ENCODE results near the gene ZNG1F.
A peak's percentile ranks its signal among the peaks of the same experiment; 100 is the strongest.
"Not testable (repeated sequence)": the region's sequence is repeated elsewhere in the genome, so short reads cannot be mapped to it uniquely, and the experiment has no call there.

The ZNG1F gene

DNA sequence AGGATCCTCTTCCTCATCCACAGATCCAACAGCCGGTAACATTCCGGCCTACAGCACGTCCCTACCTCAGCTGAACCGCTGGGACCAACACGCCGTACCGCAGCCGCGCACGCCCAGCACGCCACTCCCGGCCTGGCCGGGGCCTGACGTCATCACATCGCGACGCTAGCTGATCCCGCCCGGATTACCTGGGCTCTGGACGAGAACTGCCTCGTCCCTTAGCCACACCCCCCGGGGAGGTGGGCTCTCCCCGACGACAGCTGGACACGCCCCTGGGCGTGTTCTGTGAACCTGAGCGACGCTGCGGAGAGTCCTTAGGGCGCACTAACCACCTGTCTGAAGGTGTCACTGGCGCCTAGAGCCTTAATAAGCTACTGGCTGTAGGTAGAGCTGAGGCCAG, at the start of gene ZNG1F:
Gene ZNG1F (minus strand): TSS at position 101 of the 400 bp plus-strand sequence. CDS start 59 bp downstream, at position 42.
- TF ChIP-seq, protein P1, sequence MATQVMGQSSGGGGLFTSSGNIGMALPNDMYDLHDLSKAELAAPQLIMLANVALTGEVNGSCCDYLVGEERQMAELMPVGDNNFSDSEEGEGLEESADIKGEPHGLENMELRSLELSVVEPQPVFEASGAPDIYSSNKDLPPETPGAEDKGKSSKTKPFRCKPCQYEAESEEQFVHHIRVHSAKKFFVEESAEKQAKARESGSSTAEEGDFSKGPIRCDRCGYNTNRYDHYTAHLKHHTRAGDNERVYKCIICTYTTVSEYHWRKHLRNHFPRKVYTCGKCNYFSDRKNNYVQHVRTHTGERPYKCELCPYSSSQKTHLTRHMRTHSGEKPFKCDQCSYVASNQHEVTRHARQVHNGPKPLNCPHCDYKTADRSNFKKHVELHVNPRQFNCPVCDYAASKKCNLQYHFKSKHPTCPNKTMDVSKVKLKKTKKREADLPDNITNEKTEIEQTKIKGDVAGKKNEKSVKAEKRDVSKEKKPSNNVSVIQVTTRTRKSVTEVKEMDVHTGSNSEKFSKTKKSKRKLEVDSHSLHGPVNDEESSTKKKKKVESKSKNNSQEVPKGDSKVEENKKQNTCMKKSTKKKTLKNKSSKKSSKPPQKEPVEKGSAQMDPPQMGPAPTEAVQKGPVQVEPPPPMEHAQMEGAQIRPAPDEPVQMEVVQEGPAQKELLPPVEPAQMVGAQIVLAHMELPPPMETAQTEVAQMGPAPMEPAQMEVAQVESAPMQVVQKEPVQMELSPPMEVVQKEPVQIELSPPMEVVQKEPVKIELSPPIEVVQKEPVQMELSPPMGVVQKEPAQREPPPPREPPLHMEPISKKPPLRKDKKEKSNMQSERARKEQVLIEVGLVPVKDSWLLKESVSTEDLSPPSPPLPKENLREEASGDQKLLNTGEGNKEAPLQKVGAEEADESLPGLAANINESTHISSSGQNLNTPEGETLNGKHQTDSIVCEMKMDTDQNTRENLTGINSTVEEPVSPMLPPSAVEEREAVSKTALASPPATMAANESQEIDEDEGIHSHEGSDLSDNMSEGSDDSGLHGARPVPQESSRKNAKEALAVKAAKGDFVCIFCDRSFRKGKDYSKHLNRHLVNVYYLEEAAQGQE (IDR thresholded peaks at IDR 0.05; ENCODE audit: low read depth) = not testable (repeated sequence)
- not testable (repeated sequence) for TF ChIP-seq ZBTB7A, YY1 (IDR thresholded peaks at IDR 0.05; ENCODE audit: low read depth)

- TF ChIP-seq EGR1 (IDR thresholded peaks at IDR 0.05) (no peak), TEAD4 (IDR thresholded peaks at IDR 0.05) (no peak)
These were observed 40.6 kb upstream of the ZNG1F start for GRCh38 chr9:41229408-41230401.

DNA sequence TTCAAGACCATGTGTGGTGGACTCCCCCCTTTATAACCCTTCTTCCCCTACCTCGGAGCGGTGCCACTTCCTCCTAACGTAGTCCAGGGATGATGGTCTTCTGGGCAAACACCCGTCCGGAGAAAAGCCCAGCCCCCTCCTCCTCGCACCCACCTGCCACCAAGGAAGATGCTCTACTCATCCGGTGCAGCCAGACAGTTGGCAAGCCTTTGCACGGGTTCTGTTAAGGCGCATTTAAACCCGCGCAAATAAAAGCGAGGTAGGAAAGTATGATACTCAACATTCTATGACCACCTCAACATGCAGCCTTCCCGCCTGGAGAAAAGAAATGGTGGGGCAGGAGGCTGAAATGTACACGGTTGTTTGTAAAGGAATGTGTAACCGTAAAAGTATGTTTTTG, 60.5 kb downstream of the ZNG1F start, which contains the start of gene FOXD4L6:
Gene FOXD4L6 (minus strand): TSS at position 101 of the 400 bp plus-strand sequence. CDS start 298 bp downstream, outside the sequence.
- TF ChIP-seq CREB1 (IDR thresholded peaks at IDR 0.05; ENCODE audit: low read depth); FOXM1 (IDR thresholded peaks at IDR 0.05; ENCODE audit: borderline replicate concordance, low read depth): not testable (repeated sequence)
- TF ChIP-seq, protein P2, sequence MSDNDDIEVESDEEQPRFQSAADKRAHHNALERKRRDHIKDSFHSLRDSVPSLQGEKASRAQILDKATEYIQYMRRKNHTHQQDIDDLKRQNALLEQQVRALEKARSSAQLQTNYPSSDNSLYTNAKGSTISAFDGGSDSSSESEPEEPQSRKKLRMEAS (IDR thresholded peaks at IDR 0.05) = not testable (repeated sequence)

GRCh38 chr9:41088450-41089059, 100.6 kb downstream of the ZNG1F start:
- peak; percentile 34 for TF ChIP-seq RAD21 (IDR thresholded peaks at IDR 0.05; ENCODE audit: low read depth)

Data from Ishikawa (cell line).